Bladder microvascular endothelial cell (primary cell): Measurements from ENCODE around the gene ITGB3BP. TPM values are rescaled to one million over a fixed set of nuclear protein-coding genes. Genes with fewer than 3 reads are reported as not detected.

Experiments
- total RNA-seq: library from RNA; depleted of rRNA; stranded (reverse); fragments of >200 nt; gene quantifications from 2 replicates; pipeline ENCODE4 v1.2.3, GENCODE V29; 2014

The ITGB3BP gene
- total RNA-seq: 16.9 and 20.4 TPM in 2 replicates

DNA sequence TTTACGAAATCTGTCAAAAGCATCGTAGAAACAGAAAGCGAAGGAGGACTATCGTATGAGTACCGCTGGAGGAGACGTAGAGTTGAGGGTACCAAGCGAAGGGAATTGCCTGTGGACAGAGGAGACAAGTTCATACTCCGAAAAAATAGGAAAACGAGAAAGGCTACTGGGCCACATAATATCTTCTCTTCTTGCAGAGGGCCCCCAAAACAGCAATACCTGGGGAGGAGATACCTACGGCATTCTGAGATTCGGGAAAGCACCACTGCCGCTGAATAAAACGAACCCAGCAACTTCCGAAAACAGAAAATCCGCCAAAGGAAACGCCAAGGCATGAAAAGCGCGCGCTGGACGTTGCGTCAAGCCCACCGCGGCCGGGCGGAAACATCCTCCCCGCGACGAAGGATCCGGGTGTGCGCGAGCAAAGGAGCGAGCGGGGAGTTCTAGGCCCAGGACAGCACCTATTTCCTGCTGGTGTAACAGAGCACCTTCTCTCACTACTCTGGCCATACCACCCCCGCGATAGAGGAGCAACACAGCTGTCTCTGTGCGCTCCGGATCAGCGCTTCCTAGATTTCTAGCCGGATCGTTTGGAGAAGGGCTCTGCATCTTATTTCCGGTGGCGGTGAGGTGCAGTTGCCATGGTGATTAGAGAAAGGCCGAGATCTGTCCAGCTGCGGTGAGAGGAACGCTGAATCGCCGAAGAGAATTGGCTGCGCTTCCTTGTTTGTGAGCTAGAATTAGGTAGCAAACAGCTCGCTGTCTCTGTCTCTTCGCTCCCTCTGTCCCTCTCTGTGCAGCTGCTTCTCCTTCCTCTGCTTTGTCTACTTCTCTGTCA is at the start of gene ITGB3BP, which contains the start of gene EFCAB7:
Gene ITGB3BP (minus strand): TSS at position 335 of the 838 bp plus-strand sequence. CDS start 92 bp downstream, at position 243.
Gene EFCAB7 (plus strand): TSS at position 635 of the 838 bp plus-strand sequence. CDS start 2,048 bp downstream, outside the sequence.

Other genes with a start within 250 kb of the ITGB3BP start
- not detected in 2 replicates for gene FOXD3, start 200.7 kb downstream of the ITGB3BP start, total RNA-seq
- 11.5 and 20.3 TPM in 2 replicates for gene ALG6, start 155.6 kb downstream of the ITGB3BP start, total RNA-seq
- gene EFCAB7, start 300 bp upstream of the ITGB3BP start, total RNA-seq: 2.6 and 4.8 TPM in 2 replicates
- 18.6 and 33.5 TPM in 2 replicates for gene PGM1, start 70.2 kb upstream of the ITGB3BP start, total RNA-seq